A549 (cell line): Measurements from ENCODE around the gene TRPV6.

Source experiments
- CTCF ChIP-seq: fragments of >200 bp; sonication (Bioruptor Twin); formaldehyde crosslinking; IDR thresholded peaks from 3 replicates; pipeline ENCODE4 v1.5.1; 2016
- MAZ ChIP-seq: fragments of 150-350 bp; IDR thresholded peaks from 2 replicates; pipeline ENCODE4 v1.6.1; 2014; ENCODE audit warnings: antibody characterized with exemption, low read depth, low read length, borderline replicate concordance
- NPAS2 ChIP-seq: fragments of 250-450 bp; sonication (Bioruptor Pico); IDR thresholded peaks from 2 replicates; pipeline ENCODE4 v1.8.0; 2022; ENCODE audit warnings: mild to moderate bottlenecking, moderate library complexity, borderline replicate concordance
- RAD21 ChIP-seq, 2 experiments: fragments of >200 bp in 1 of 2; sonication (Bioruptor Twin) in 1 of 2; formaldehyde crosslinking in 1 of 2; IDR thresholded peaks in 1 of 2; conservative IDR thresholded peaks in 1 of 2; 2 replicates in 1 of 2; 3 replicates in 1 of 2; pipeline ENCODE4 v1.6.1; 2012 to 2018; ENCODE audit warnings: inconsistent platforms in 1 of 2
- REST ChIP-seq: fragments of 200-600 bp; sonication (generic); IDR thresholded peaks from 2 replicates; pipeline ENCODE4 v1.6.1; 2016; ENCODE audit warnings: antibody characterized with exemption, mild to moderate bottlenecking, moderate library complexity
- TP53 ChIP-seq: fragments of 250-450 bp; sonication (Bioruptor Pico); IDR thresholded peaks from 2 replicates; pipeline ENCODE4 v1.5.0; 2021; ENCODE audit warnings: mild to moderate bottlenecking, moderate library complexity

GRCh38 chr7:142919656-142920055 is 34.1 kb upstream of the TRPV6 start:
- no peak for TF ChIP-seq CTCF
- no peak for TF ChIP-seq TP53 (CRISPR knock-in tag)
- TF ChIP-seq MAZ = no peak
- TF ChIP-seq RAD21 (conservative IDR thresholded peaks at IDR 0.05 in 1 of 2, IDR thresholded peaks at IDR 0.05 in 1 of 2) = no peak
- no peak for TF ChIP-seq NPAS2 (CRISPR knock-in tag)
- TF ChIP-seq REST = no peak
